ENCODE results near the gene ITPR2. TPM values are rescaled to one million over a fixed set of nuclear protein-coding genes. Genes with fewer than 3 reads are reported as not detected.

Gene ITPR2
- total RNA-seq, 3 donors from 2014 or later (not counting 1 experiment from before 2014, with no cell fraction given) = 59.1 to 70.7 (median 68.2) TPM

- H3K4me3 ChIP-seq (ENCODE audit: low read length) = no peak overlapping the region
- peak overlapping the region in 1 of 2 donors; percentile 60 for H3K27ac Mint-ChIP-seq
- H3K36me3 ChIP-seq (ENCODE audit: control insufficient read depth, insufficient read depth, low read length) = peaks cover 15% of the 10 kb centered on the region
- no peaks in the 10 kb centered on the region for H3K9me3 ChIP-seq (ENCODE audit: control insufficient read depth, insufficient read depth, low read length)
- intact Hi-C loops (cut with micrococcal nuclease) = no loop called here
- H3K9me3 Mint-ChIP-seq = no peaks in the 10 kb centered on the region
- H3K27ac ChIP-seq (ENCODE audit: low read length) = no peak overlapping the region
- TF ChIP-seq CTCF (IDR thresholded peaks at IDR 0.05) = no peak
- H3K36me3 Mint-ChIP-seq = peaks cover 29% of the 10 kb centered on the region
- H3K4me1 ChIP-seq (ENCODE audit: control insufficient read depth, insufficient read depth, low read length) = no peaks in the 10 kb centered on the region
- no peaks in the 10 kb centered on the region for H3K27me3 Mint-ChIP-seq (ENCODE audit: low read depth in 2 of 2)
- DNase-seq = no peak
- no peak overlapping the region for H3K4me3 Mint-ChIP-seq
- WGBS (ENCODE audit: insufficient coverage) = 96% methylated on average over 3 of the region's 3 CpGs
- H3K27me3 ChIP-seq (ENCODE audit: control insufficient read depth, insufficient read depth, low read length) = no peaks in the 10 kb centered on the region
- H3K4me1 Mint-ChIP-seq = peaks cover 12% of the 10 kb centered on the region in 2 donors
- ATAC-seq = no peak
These were observed 135.8 kb downstream of the ITPR2 start for GRCh38 chr12:26697217-26697616.

GRCh38 chr12:26696613-26697092 is 136.3 kb downstream of the ITPR2 start:
- Histone ChIP-seq H3K27ac (ENCODE audit: low read length) (no peak overlapping the region), H3K36me3 (ENCODE audit: control insufficient read depth, insufficient read depth, low read length) (peaks cover 15% of the 10 kb centered on the region), H3K4me1 (ENCODE audit: control insufficient read depth, insufficient read depth, low read length) (no peaks in the 10 kb centered on the region), H3K9me3 (ENCODE audit: control insufficient read depth, insufficient read depth, low read length) (no peaks in the 10 kb centered on the region), H3K4me3 (ENCODE audit: low read length) (no peak overlapping the region), H3K27me3 (ENCODE audit: control insufficient read depth, insufficient read depth, low read length) (no peaks in the 10 kb centered on the region)
- DNase-seq = no peak
- ATAC-seq = peak; percentile 18 to 72 (median 29)
- 85% methylated on average over 7 of the region's 7 CpGs for WGBS (ENCODE audit: insufficient coverage)
- Mint-ChIP-seq H3K36me3 (peaks cover 29% of the 10 kb centered on the region), H3K27ac (peak overlapping the region in 1 of 2 donors; percentile 60), H3K9me3 (no peaks in the 10 kb centered on the region), H3K27me3 (ENCODE audit: low read depth in 2 of 2) (no peaks in the 10 kb centered on the region), H3K4me3 (no peak overlapping the region), H3K4me1 (peaks cover 12% of the 10 kb centered on the region in 2 donors)
- intact Hi-C loops (cut with micrococcal nuclease) = no loop called here
- TF ChIP-seq CTCF (IDR thresholded peaks at IDR 0.05) = no peak

- WGBS (ENCODE audit: insufficient coverage) = 100% methylated on average over 3 of the region's 3 CpGs
- H3K36me3 Mint-ChIP-seq = peaks cover 29% of the 10 kb centered on the region
- no peaks in the 10 kb centered on the region for H3K4me1 ChIP-seq (ENCODE audit: control insufficient read depth, insufficient read depth, low read length)
- no peak overlapping the region for H3K4me3 Mint-ChIP-seq
- no peak overlapping the region for H3K4me3 ChIP-seq (ENCODE audit: low read length)
- peaks cover 15% of the 10 kb centered on the region for H3K36me3 ChIP-seq (ENCODE audit: control insufficient read depth, insufficient read depth, low read length)
- H3K27ac Mint-ChIP-seq = peak overlapping the region in 1 of 2 donors; percentile 60
- peaks cover 12% of the 10 kb centered on the region in 2 donors for H3K4me1 Mint-ChIP-seq
- DNase-seq (no peak), ATAC-seq (no peak)
- no peaks in the 10 kb centered on the region for H3K9me3 Mint-ChIP-seq
- TF ChIP-seq CTCF (IDR thresholded peaks at IDR 0.05) = no peak
- H3K9me3 ChIP-seq (ENCODE audit: control insufficient read depth, insufficient read depth, low read length) = no peaks in the 10 kb centered on the region
- H3K27me3 ChIP-seq (ENCODE audit: control insufficient read depth, insufficient read depth, low read length) = no peaks in the 10 kb centered on the region
- H3K27ac ChIP-seq (ENCODE audit: low read length) = no peak overlapping the region
- intact Hi-C loops (cut with micrococcal nuclease) = no loop called here
- H3K27me3 Mint-ChIP-seq (ENCODE audit: low read depth in 2 of 2) = no peaks in the 10 kb centered on the region
These were observed 136.9 kb downstream of the ITPR2 start for GRCh38 chr12:26696048-26696612.

GRCh38 chr12:26694402-26694801 is 138.6 kb downstream of the ITPR2 start:
- Histone ChIP-seq H3K27me3 (ENCODE audit: control insufficient read depth, insufficient read depth, low read length) (no peaks in the 10 kb centered on the region), H3K4me1 (ENCODE audit: control insufficient read depth, insufficient read depth, low read length) (no peaks in the 10 kb centered on the region), H3K36me3 (ENCODE audit: control insufficient read depth, insufficient read depth, low read length) (peaks cover 13% of the 10 kb centered on the region), H3K4me3 (ENCODE audit: low read length) (no peak overlapping the region), H3K27ac (ENCODE audit: low read length) (no peak overlapping the region), H3K9me3 (ENCODE audit: control insufficient read depth, insufficient read depth, low read length) (no peaks in the 10 kb centered on the region)
- H3K4me1 Mint-ChIP-seq = peaks cover 12% of the 10 kb centered on the region in 2 donors
- intact Hi-C loops (cut with micrococcal nuclease) = no loop called here
- no peak overlapping the region for H3K27ac Mint-ChIP-seq
- 100% methylated on average over 1 of the region's 2 CpGs for WGBS (ENCODE audit: insufficient coverage)
- H3K4me3 Mint-ChIP-seq = no peak overlapping the region
- no peaks in the 10 kb centered on the region for H3K27me3 Mint-ChIP-seq (ENCODE audit: low read depth in 2 of 2)
- H3K9me3 Mint-ChIP-seq = no peaks in the 10 kb centered on the region
- TF ChIP-seq CTCF (IDR thresholded peaks at IDR 0.05) = no peak
- no peak for DNase-seq
- no peak for ATAC-seq
- H3K36me3 Mint-ChIP-seq = peaks cover 29% of the 10 kb centered on the region
